ENCODE measurements around the gene SHISAL1. TPM values are rescaled to one million over a fixed set of nuclear protein-coding genes. Genes with fewer than 3 reads are reported as not detected.

The SHISAL1 gene
- total RNA-seq, 2 experiments from 2014 or later, result not detected

- Mint-ChIP-seq H3K36me3 (ENCODE audit: low read depth) (no peaks in the 10 kb centered on the region), H3K9me3 (peaks cover 5% of the 10 kb centered on the region), H3K27me3 (peaks cover 9% of the 10 kb centered on the region), H3K27ac (no peak overlapping the region), H3K4me3 (no peak overlapping the region), H3K4me1 (ENCODE audit: low read depth) (no peaks in the 10 kb centered on the region)
- no peak for ATAC-seq
- ChIA-PET POLR2A (interaction anchor here (0.6 kb wide), 1 partner anchor 24 kb away, joined by 3 read pairs; no protein-coding TSS in a partner anchor), CTCF (no interaction called here)
- TF ChIP-seq CTCF (IDR thresholded peaks at IDR 0.05), result no peak
- intact Hi-C loops (cut with micrococcal nuclease), result no loop called here
- no peak for DNase-seq
Observed at GRCh38 chr22:44247923-44248892, 64.5 kb downstream of the SHISAL1 start.

GRCh38 chr22:44247346-44247745 lies 65.4 kb downstream of the SHISAL1 start:
- DNase-seq, result no peak
- CTCF ChIA-PET, result no interaction called here
- ATAC-seq, result no peak
- Mint-ChIP-seq H3K36me3 (ENCODE audit: low read depth) (no peaks in the 10 kb centered on the region), H3K4me1 (ENCODE audit: low read depth) (no peaks in the 10 kb centered on the region), H3K27ac (no peak overlapping the region), H3K4me3 (no peak overlapping the region), H3K27me3 (peaks cover 10% of the 10 kb centered on the region), H3K9me3 (peaks cover 5% of the 10 kb centered on the region)
- POLR2A ChIA-PET, result no interaction called here
- intact Hi-C loops (cut with micrococcal nuclease), result no loop called here
- no peak for TF ChIP-seq CTCF (IDR thresholded peaks at IDR 0.05)

- no peak for ATAC-seq
- DNase-seq, result no peak
- CTCF ChIA-PET, result no interaction called here
- POLR2A ChIA-PET, result no interaction called here
- intact Hi-C loops (cut with micrococcal nuclease), result no loop called here
- Mint-ChIP-seq H3K27me3 (peaks cover 12% of the 10 kb centered on the region), H3K4me1 (ENCODE audit: low read depth) (no peaks in the 10 kb centered on the region), H3K36me3 (ENCODE audit: low read depth) (no peaks in the 10 kb centered on the region), H3K27ac (no peak overlapping the region), H3K4me3 (no peak overlapping the region), H3K9me3 (peaks cover 5% of the 10 kb centered on the region)
- TF ChIP-seq CTCF (IDR thresholded peaks at IDR 0.05), result no peak
Observed at GRCh38 chr22:44246615-44247326, 66.0 kb downstream of the SHISAL1 start.

- POLR2A ChIA-PET, result no interaction called here
- Mint-ChIP-seq H3K9me3 (peaks cover 5% of the 10 kb centered on the region), H3K36me3 (ENCODE audit: low read depth) (no peaks in the 10 kb centered on the region), H3K4me3 (no peak overlapping the region), H3K27ac (no peak overlapping the region), H3K27me3 (peaks cover 18% of the 10 kb centered on the region), H3K4me1 (ENCODE audit: low read depth) (no peaks in the 10 kb centered on the region)
- CTCF ChIA-PET, result no interaction called here
- intact Hi-C loops (cut with micrococcal nuclease), result no loop called here
- ATAC-seq, result no peak
- TF ChIP-seq CTCF (IDR thresholded peaks at IDR 0.05), result no peak
- DNase-seq, result no peak
Observed at GRCh38 chr22:44245867-44246266, 66.9 kb downstream of the SHISAL1 start.

GRCh38 chr22:44245438-44245837 lies 67.3 kb downstream of the SHISAL1 start:
- no peak for DNase-seq
- POLR2A ChIA-PET, result no interaction called here

More at GRCh38 chr22:44245438-44245837, 67.3 kb downstream of the SHISAL1 start:
- CTCF ChIA-PET, result no interaction called here
- Mint-ChIP-seq H3K27me3 (peaks cover 18% of the 10 kb centered on the region), H3K27ac (no peak overlapping the region), H3K9me3 (peaks cover 5% of the 10 kb centered on the region), H3K4me3 (no peak overlapping the region), H3K36me3 (ENCODE audit: low read depth) (no peaks in the 10 kb centered on the region), H3K4me1 (ENCODE audit: low read depth) (no peaks in the 10 kb centered on the region)
- TF ChIP-seq CTCF (IDR thresholded peaks at IDR 0.05), result no peak
- intact Hi-C loops (cut with micrococcal nuclease), result no loop called here
- ATAC-seq, result no peak

Measured in activated CD8-positive, alpha-beta T cell treated with anti-CD3 and anti-CD28 coated beads for 36 hours (primary cell).